ENCODE data around the gene USP6NL.

DNA sequence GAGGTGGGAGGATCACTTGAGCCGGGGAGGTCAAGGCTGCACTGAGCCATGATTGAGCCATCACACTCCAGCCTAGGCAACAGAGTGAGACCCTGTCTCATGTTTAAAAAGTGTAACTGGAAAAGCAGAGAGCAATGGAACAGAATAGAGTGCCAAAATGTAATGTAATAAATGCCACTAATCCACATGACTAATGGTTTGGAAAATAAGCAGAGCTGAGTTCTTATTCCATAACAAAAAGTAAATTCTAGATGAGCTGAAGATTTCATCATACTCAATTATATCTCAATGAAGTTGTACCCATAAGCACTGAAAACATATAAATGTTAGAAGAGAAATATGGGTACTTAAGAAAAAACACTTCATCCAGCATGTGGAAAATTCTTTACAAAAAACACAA lies 132.6 kb downstream of the USP6NL start:
- TF ChIP-seq EZH2 (IDR thresholded peaks at IDR 0.05; ENCODE audit: low read length, unreplicated experiment), result no peak
- TF ChIP-seq, protein P1, sequence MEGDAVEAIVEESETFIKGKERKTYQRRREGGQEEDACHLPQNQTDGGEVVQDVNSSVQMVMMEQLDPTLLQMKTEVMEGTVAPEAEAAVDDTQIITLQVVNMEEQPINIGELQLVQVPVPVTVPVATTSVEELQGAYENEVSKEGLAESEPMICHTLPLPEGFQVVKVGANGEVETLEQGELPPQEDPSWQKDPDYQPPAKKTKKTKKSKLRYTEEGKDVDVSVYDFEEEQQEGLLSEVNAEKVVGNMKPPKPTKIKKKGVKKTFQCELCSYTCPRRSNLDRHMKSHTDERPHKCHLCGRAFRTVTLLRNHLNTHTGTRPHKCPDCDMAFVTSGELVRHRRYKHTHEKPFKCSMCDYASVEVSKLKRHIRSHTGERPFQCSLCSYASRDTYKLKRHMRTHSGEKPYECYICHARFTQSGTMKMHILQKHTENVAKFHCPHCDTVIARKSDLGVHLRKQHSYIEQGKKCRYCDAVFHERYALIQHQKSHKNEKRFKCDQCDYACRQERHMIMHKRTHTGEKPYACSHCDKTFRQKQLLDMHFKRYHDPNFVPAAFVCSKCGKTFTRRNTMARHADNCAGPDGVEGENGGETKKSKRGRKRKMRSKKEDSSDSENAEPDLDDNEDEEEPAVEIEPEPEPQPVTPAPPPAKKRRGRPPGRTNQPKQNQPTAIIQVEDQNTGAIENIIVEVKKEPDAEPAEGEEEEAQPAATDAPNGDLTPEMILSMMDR (conservative IDR thresholded peaks at IDR 0.05; ENCODE audit: low read depth, low read length), result no peak

Data from PC-3 (cell line).